Endothelial cell of coronary artery (primary cell): ENCODE measurements around the gene MAP3K9. TPM values are rescaled to one million over a fixed set of nuclear protein-coding genes. Genes with fewer than 3 reads are reported as not detected.

Experiments used
- total RNA-seq: library from RNA; depleted of rRNA; stranded (reverse); fragments of >200 nt; gene quantifications from 2 replicates; pipeline ENCODE4 v1.2.3, GENCODE V29; 2014

MAP3K9 gene
- under 0.01 TPM in 1 of 2 replicates, not detected in the other for total RNA-seq

DNA sequence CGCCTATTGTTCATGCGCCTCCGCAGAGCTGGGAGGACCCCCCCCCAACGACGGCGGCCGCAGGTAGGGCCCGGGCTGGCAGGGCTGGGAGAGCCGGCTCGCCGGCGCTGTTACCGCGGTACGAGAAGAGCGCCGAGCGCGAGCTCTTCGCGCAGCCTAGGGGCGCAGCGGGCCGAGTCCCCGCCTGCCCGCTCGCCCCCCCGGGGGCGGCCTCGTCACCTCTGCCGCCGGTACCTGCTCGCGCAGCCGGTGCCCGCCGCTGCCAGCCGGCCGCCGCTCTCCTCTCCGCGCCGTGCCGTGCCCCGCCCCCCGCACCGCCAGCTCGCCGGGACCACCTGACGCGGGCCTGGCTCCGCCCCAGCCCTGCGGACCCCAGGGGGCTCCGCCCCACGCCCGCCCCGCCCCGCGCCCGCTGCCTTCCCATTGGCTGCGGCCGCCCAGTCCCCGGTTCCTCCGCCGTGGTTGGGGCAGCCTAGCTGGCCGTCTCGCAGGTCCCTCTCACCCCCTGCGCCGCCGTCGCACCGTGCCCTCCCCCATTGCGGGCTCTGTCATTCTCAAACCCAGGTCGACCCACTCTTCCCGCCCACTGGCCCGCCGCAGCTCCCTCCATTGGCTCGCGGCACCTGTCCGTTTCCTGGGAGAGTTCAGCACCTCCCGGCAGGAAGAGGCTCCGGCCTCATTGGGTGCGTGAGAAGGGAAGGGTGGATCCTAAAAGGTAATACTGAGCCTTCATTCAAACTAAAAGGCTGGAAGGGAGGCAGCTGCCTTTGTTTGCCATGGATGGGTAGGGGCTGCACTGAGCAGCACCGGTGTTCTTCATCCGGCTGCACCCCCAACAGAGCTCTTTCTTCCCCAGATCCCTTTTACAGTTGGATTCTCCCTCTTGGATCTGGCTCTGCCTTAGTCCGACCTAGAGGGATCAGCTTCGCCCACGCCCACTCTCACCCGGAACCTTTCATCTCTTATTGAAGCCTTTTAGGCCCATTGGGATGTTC is at the start of gene MAP3K9:
Gene MAP3K9 (minus strand): TSS at position 289 of the 995 bp plus-strand sequence. CDS start 342 bp downstream, outside the sequence.

Other genes starting within 250 kb of the MAP3K9 start
- gene MED6, start 208.9 kb downstream of the MAP3K9 start, total RNA-seq: 19.9 and 21.3 TPM in 2 replicates
- under 0.01 TPM in 2 replicates for gene TTC9, start 167.6 kb downstream of the MAP3K9 start, total RNA-seq
- 28.5 and 39.3 TPM in 2 replicates for gene PCNX1, start 97.9 kb upstream of the MAP3K9 start, total RNA-seq